HG02798 (cell line): Measurements from ENCODE around the gene ZMAT3.

ENCODE experiments used
- ATAC-seq: cut with Tn5 transposase; IDR thresholded peaks from one replicate; pipeline ENCODE4 v1.9.1; 2021; ENCODE audit warnings: mild to moderate bottlenecking; ENCODE audit not compliant: unreplicated experiment, poor library complexity

The ZMAT3 gene

DNA sequence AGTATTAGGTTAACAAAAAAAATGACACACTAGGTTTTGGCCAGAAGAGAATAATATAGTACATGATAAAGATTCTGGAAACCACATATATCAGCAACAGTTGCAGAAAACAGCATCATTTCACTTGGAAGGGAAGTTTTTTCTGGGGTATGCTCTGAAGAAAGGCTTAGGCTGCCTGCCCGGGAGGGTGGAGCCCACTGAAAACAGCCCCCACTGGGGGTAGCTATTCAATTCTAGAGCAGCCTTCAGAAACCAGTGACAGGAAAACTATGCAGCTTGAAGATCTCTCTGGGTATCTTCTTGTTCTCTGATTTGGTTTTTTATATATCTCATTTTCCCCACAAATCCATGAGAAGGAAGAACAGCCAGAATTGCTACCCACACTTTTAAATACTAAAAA, 43.2 kb downstream of the ZMAT3 start:
- no peak for ATAC-seq

- no peak for ATAC-seq
These were observed 44.2 kb downstream of the ZMAT3 start for GRCh38 chr3:179027326-179027900.

DNA sequence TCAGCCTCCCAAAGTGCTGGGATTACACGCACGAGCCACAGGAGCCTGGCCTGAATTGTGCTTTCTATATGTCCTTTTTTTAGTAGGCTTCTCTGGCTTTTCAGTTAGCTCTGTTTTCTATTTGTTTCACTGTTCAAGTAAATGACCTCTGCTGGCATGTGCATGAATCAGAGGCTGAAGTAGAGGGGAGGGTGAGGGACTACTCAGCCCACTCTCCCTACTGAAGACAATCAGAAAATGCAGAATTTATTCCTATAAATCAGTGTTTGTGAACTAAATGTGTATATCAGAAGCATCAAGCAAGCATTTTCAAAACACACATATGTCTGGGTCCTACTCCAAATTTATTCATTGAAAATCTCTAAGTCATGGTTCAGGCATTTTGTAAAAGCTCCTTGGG, 45.0 kb downstream of the ZMAT3 start:
- no peak for ATAC-seq

DNA sequence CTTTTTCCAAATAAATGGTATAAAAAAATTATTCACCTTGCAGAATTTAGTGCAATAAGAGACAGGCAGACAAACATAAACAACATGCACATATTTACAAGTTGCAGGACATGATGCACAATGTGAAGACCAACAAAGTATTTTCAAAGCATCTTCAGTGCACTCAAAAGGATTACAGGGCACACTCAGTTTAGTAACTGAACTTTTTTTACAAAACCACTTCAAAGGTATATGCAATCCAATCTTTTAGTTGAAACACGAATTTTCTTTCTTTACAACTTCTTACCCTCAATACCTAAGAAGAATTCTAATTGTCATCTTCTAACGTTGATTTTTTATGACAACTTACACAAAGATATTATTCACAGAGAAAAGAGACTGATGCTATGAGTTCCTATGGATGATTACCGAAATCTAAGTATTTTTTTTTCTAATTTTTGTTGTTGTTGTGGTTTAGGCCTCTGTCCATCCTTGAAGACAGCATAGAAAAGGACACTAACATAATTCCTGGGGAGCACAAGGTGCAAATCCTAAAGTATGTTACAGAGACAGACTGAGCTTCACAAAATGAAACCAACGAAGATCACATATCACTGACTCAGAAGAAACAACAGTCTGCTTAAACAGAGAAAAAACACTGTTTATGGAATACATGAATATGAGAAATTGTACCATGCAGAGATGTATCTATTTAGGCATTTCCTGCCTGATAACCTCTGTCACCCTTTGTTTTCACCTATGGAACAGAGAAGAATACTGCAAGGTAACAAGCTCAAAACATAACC, 50.3 kb downstream of the ZMAT3 start:
- ATAC-seq: no peak

- ATAC-seq: no peak
These were observed 51.5 kb downstream of the ZMAT3 start for GRCh38 chr3:179020112-179020511.

- ATAC-seq: no peak
These were observed 52.8 kb downstream of the ZMAT3 start for GRCh38 chr3:179018808-179019207.

- ATAC-seq: peak; percentile 74
These were observed 54.5 kb downstream of the ZMAT3 start for GRCh38 chr3:179016979-179017670.

GRCh38 chr3:179015551-179016020, 56.0 kb downstream of the ZMAT3 start:
- ATAC-seq: peak; percentile 66

- ATAC-seq: no peak
These were observed 65.9 kb downstream of the ZMAT3 start for GRCh38 chr3:179005706-179006105.

DNA sequence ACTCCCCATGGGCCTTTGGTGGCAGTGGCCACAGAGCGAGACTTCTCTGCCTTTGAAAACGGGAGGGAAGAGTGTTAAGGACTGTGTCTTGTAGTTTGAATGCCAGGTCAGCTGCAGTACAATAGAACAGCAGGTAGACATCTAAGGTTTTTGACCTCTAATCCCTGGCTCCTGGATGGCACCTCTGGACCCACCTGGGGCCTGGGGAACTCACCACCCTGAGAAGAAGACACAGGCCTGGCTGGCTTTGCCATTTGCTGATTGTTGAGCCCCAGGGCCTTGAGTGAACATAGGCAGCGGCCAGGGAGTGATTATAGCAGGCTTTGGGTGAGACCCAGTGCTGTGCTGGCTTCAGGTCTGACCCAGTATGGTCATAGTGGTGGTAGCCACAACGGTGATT, 66.4 kb downstream of the ZMAT3 start:
- ATAC-seq: no peak

GRCh38 chr3:179000659-179001058, 71.0 kb downstream of the ZMAT3 start:
- no peak for ATAC-seq

DNA sequence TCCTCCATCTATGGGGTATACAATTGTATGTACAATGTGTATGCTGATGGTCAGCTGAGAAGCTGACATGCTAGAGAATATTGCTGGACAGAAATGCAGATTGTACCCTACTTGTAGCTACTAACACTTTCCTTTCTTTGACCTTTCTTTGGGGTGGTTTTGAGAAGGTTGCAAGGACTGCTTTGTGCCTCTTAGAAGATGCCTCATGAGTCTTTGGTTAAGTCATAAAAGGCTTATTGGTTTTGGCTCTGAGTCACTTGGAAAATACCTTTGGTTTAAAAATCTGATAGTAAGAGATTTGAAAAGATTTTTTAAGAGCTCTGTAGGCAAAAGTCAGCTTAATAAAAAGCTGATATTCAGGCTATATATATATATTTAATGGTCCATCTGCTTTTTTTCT, 71.5 kb downstream of the ZMAT3 start:
- peak; percentile 84 for ATAC-seq

GRCh38 chr3:178996399-178996798, 75.2 kb downstream of the ZMAT3 start:
- no peak for ATAC-seq

- no peak for ATAC-seq
These were observed 81.3 kb downstream of the ZMAT3 start for GRCh38 chr3:178990293-178990692.

DNA sequence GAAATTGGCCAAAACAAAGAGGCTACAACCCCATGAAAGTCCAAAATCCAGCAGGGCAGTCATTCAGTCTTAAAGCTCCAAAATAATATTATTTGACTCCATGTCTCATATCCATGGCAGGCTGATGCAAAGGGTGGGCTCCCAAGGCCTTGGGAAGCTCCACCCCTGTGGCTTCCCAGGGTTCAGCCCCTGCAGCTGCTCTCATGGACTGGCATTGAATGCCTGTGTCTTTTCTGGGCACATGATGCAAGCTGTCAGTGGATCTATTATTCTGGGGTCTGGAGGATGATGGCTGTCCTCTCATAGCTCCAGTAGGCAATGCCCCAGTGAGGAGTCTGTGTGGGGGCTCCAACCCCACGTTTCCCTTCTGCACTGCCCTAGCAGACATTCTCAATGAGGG, 81.8 kb downstream of the ZMAT3 start:
- no peak for ATAC-seq

DNA sequence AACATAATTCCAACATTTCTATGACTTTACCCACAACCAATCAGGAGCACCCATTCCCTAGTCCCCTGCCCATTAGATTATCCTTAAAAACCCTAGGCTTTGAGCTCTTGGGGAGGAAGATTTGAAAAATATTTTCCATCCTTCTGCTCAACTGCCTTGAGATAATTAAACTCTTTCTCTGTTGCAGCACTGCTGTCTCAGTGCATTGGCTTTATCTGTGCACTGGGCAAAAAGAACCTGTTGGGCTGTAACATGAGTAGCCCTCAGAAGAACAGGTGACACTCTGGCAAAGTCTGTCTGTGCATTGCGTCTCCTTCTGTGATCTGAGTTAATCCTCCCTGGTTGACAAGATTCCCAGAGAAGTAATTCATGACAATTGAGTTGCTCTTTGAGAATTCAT, 83.9 kb downstream of the ZMAT3 start:
- no peak for ATAC-seq

GRCh38 chr3:178986456-178986855, 85.2 kb downstream of the ZMAT3 start:
- ATAC-seq: no peak

- peak; percentile 84 for ATAC-seq
These were observed 89.5 kb downstream of the ZMAT3 start for GRCh38 chr3:178982137-178982536.

DNA sequence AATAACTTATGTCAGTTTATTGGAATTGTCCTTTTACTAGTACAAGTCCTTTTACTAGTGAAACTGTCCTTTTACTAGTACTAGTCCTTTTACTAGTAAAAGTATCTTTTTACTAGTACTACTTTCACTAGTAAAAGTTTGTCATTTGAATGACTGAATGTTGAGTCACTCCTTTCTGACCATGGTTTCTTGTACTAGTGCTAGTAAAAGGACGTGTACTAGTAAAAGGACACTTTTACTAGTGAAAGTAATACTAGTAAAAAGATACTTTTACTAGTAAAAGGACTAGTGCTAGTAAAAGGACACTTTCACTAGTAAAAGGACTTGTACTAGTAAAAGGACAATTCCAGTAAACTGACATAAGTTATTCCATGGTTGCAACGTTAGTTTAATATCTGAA, 96.3 kb downstream of the ZMAT3 start:
- no peak for ATAC-seq

DNA sequence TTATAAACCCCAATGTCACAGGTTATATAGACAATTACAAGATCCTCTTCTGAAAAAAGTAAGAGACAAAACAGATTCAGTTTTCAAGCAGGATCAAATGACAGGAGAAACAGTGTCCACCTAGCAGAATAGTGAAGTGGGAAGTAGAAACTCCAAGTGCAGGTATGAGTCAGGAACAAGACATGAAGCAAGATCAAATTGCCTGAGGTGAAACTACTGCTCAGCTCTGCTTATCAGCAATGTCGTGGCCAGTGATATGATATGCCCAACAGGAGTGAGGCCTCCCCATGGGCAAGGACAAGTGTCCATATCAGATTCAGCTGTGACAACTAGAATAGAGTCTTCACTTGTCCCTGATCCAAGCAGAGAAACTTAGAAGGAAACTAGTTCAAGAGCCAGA, 100.0 kb downstream of the ZMAT3 start:
- no peak for ATAC-seq

DNA sequence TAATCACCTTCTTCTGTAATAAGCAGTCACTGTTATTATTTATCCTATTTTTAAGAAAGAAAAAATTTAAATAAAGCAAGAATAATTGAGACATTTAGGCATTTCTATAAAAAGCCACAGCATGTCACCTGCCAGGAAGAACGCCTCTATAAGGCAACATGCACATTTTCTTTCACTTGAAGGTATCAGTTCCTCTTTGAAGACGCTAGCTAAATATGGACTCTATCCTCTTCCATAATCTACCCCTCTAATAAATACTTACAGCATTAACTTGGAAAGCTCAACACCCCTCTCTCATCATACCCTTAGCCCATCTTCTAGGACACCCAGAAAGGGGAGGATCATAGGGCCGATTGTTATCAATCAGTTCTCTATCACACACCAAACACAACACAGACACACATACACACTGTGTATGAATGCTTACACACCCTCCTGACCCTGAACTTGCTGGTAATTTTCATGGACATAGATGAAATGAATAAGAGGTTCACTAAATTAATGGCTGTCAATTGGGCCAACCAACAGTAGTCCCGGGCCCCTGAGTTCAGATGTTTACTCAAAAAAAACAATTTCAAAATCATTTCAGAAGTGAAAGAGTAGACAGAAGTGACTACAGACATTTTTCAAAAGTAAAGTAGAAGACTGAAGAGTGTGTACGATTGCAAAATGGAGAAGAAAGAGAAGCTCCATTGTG, 102.5 kb downstream of the ZMAT3 start:
- peak; percentile 83 for ATAC-seq
